ENCODE data around the gene WDFY4.

The WDFY4 gene

GRCh38 chr10:48722153-48723145 lies 37.8 kb downstream of the WDFY4 start:
- DNase-seq = no peak

GRCh38 chr10:48724127-48724526 lies 39.5 kb downstream of the WDFY4 start:
- DNase-seq = no peak

- no peak for DNase-seq
These were observed 41.0 kb downstream of the WDFY4 start for GRCh38 chr10:48725708-48726107.

GRCh38 chr10:48727866-48728265 lies 43.2 kb downstream of the WDFY4 start:
- no peak for DNase-seq

GRCh38 chr10:48729222-48729621 lies 44.5 kb downstream of the WDFY4 start:
- DNase-seq = no peak

- no peak for DNase-seq
These were observed 45.3 kb downstream of the WDFY4 start for GRCh38 chr10:48729941-48730457.

GRCh38 chr10:48731141-48731540 lies 46.5 kb downstream of the WDFY4 start:
- no peak for DNase-seq

- DNase-seq = no peak
These were observed 47.0 kb downstream of the WDFY4 start for GRCh38 chr10:48731654-48732053.

GRCh38 chr10:48733329-48733728 lies 48.7 kb downstream of the WDFY4 start:
- DNase-seq = no peak

- no peak for DNase-seq
These were observed 51.2 kb downstream of the WDFY4 start for GRCh38 chr10:48735836-48736390.

GRCh38 chr10:48736596-48736995 lies 51.9 kb downstream of the WDFY4 start:
- no peak for DNase-seq

GRCh38 chr10:48737886-48738285 lies 53.2 kb downstream of the WDFY4 start:
- DNase-seq = no peak

- no peak for DNase-seq
These were observed 54.5 kb downstream of the WDFY4 start for GRCh38 chr10:48739170-48739569.

GRCh38 chr10:48740015-48740707 lies 55.5 kb downstream of the WDFY4 start:
- DNase-seq = no peak

- no peak for DNase-seq
These were observed 56.3 kb downstream of the WDFY4 start for GRCh38 chr10:48740988-48741387.

- no peak for DNase-seq
These were observed 58.5 kb downstream of the WDFY4 start for GRCh38 chr10:48742891-48743860.

GRCh38 chr10:48744587-48744986 lies 59.9 kb downstream of the WDFY4 start:
- DNase-seq = no peak

- no peak for DNase-seq
These were observed 61.1 kb downstream of the WDFY4 start for GRCh38 chr10:48745662-48746245.

GRCh38 chr10:48748573-48748972 lies 63.9 kb downstream of the WDFY4 start:
- DNase-seq = no peak

GRCh38 chr10:48749254-48749787 lies 64.6 kb downstream of the WDFY4 start:
- DNase-seq = no peak

GRCh38 chr10:48750019-48750418 lies 65.3 kb downstream of the WDFY4 start:
- no peak for DNase-seq
